CD4-positive, alpha-beta memory T cell (primary cell): ENCODE data around the gene EYS. TPM values are rescaled to one million over a fixed set of nuclear protein-coding genes. Genes with fewer than 3 reads are reported as not detected.

ENCODE experiments used
- CTCF ChIA-PET: fragments of 350-600 bp; sonication (Branson Sonifier 250); formaldehyde crosslinking; loops from one replicate; lab custom pipeline; 2021; ENCODE audit warnings: inconsistent platforms; ENCODE audit not compliant: partially characterized antibody; lab: Charles Lee
- POLR2A ChIA-PET: fragments of 350-600 bp; sonication (Branson Sonifier 250); formaldehyde crosslinking; loops from one replicate; lab custom pipeline; 2021; ENCODE audit not compliant: partially characterized antibody; lab: Charles Lee
- DNase-seq, 5 donors: peaks; one replicate each; pipeline versions ENCODE4 v3.0.0 to v3.0.0-alpha.2; 2020 to 2022; ENCODE audit warnings: mixed read lengths in 1 of 5
- H3K27ac ChIP-seq: one replicate; pipeline ENCODE4 v1.7.0; 2013; ENCODE audit warnings: low read depth, low read length
- H3K27me3 ChIP-seq: 2 replicates; pipeline ENCODE4 v1.7.0; 2013; ENCODE audit warnings: mild to moderate bottlenecking, low read length, moderate library complexity; ENCODE audit not compliant: insufficient read depth
- H3K36me3 ChIP-seq: 2 replicates; pipeline ENCODE4 v1.7.0; 2013; ENCODE audit warnings: mild to moderate bottlenecking, low read length, moderate library complexity; ENCODE audit not compliant: insufficient read depth
- H3K4me1 ChIP-seq: 2 replicates; pipeline ENCODE4 v1.7.0; 2013; ENCODE audit warnings: mild to moderate bottlenecking, low read length, moderate library complexity; ENCODE audit not compliant: insufficient read depth
- H3K4me3 ChIP-seq, 2 donors: one replicate each; pipeline ENCODE4 v1.7.0; 2013; ENCODE audit warnings: low read length in 2 of 2, mild to moderate bottlenecking in 1 of 2
- H3K9me3 ChIP-seq, 2 donors: one replicate each; pipeline ENCODE4 v1.7.0; 2013; ENCODE audit warnings: low read length in 2 of 2, control low read depth in 1 of 2; ENCODE audit not compliant: control insufficient read depth in 1 of 2
- H3K27ac Mint-ChIP-seq, 7 donors: one replicate each; pipeline ENCODE4 v1.8.0; 2020 to 2021; ENCODE audit warnings: mixed read lengths in 7 of 7, mild to moderate bottlenecking in 6 of 7, inconsistent platforms in 3 of 7, moderate library complexity in 3 of 7
- H3K27me3 Mint-ChIP-seq, 2 donors: one replicate each; pipeline ENCODE4 v1.8.0; 2020 to 2021; ENCODE audit warnings: mixed read lengths in 2 of 2
- H3K36me3 Mint-ChIP-seq, 2 donors: one replicate each; pipeline ENCODE4 v1.8.0; 2020 to 2021; ENCODE audit warnings: mixed read lengths in 2 of 2, inconsistent platforms in 1 of 2, mild to moderate bottlenecking in 1 of 2
- H3K4me1 Mint-ChIP-seq, 4 donors: one replicate each; pipeline ENCODE4 v1.8.0; 2020 to 2021; ENCODE audit warnings: mixed read lengths in 4 of 4, mild to moderate bottlenecking in 1 of 4
- H3K4me3 Mint-ChIP-seq, 8 donors: one replicate each; pipeline ENCODE4 v1.8.0; 2020 to 2021; ENCODE audit warnings: mixed read lengths in 8 of 8, mild to moderate bottlenecking in 7 of 8, moderate library complexity in 6 of 8, inconsistent platforms in 3 of 8
- H3K9me3 Mint-ChIP-seq, 8 donors: one replicate each; pipeline ENCODE4 v1.8.0; 2020 to 2021; ENCODE audit warnings: mixed read lengths in 8 of 8, mild to moderate bottlenecking in 5 of 8, inconsistent platforms in 3 of 8, moderate library complexity in 1 of 8
- intact Hi-C: fragments of 100-400 bp; cut with micrococcal nuclease; formaldehyde crosslinking; loops from one replicate; pipeline ENCODE4 v1.15.1; 2023
- polyA plus RNA-seq, 2 donors: library from polyadenylated mRNA; unstranded; fragments of 300-500 nt; fragmentation: Illumina TruSeq; gene quantifications; one replicate each; pipeline ENCODE4 v1.2.3, GENCODE V29; 2021
- total RNA-seq, 2 experiments: library from RNA; stranded (reverse); gene quantifications; one replicate each; pipeline ENCODE4 v1.2.3, GENCODE V29; 2021

Gene EYS
- total and polyA plus RNA-seq, 4 experiments from 2014 or later = 0.17 to 0.20 TPM; not detected in 2

GRCh38 chr6:63807056-63807455 is 1900.0 kb downstream of the EYS start:
- Mint-ChIP-seq H3K27ac (no peak overlapping the region), H3K4me1 (no peaks in the 10 kb centered on the region), H3K27me3 (peaks cover 4 to 5% of the 10 kb centered on the region in 2 donors), H3K4me3 (no peak overlapping the region), H3K9me3 (no peaks in the 10 kb centered on the region), H3K36me3 (no peaks in the 10 kb centered on the region)
- ChIA-PET CTCF (no interaction called here), POLR2A (no interaction called here)
- DNase-seq = no peak
- Histone ChIP-seq H3K36me3 (no peaks in the 10 kb centered on the region), H3K4me1 (no peaks in the 10 kb centered on the region), H3K9me3 (no peaks in the 10 kb centered on the region), H3K27me3 (no peaks in the 10 kb centered on the region), H3K27ac (no peak overlapping the region), H3K4me3 (no peak overlapping the region)
- intact Hi-C loops = no loop called here

GRCh38 chr6:63806573-63806913 is 1900.5 kb downstream of the EYS start:
- H3K4me1 Mint-ChIP-seq = no peaks in the 10 kb centered on the region
- Histone ChIP-seq H3K9me3 (no peaks in the 10 kb centered on the region), H3K27ac (no peak overlapping the region), H3K4me3 (no peak overlapping the region), H3K36me3 (no peaks in the 10 kb centered on the region), H3K4me1 (no peaks in the 10 kb centered on the region), H3K27me3 (no peaks in the 10 kb centered on the region)
- intact Hi-C loops = no loop called here
- no peak overlapping the region for H3K4me3 Mint-ChIP-seq
- no peak overlapping the region for H3K27ac Mint-ChIP-seq
- H3K27me3 Mint-ChIP-seq = peaks cover 4 to 5% of the 10 kb centered on the region in 2 donors
- no peak for DNase-seq
- H3K9me3 Mint-ChIP-seq = no peaks in the 10 kb centered on the region
- ChIA-PET CTCF (no interaction called here), POLR2A (no interaction called here)
- no peaks in the 10 kb centered on the region for H3K36me3 Mint-ChIP-seq

GRCh38 chr6:63805808-63806572 is 1901.0 kb downstream of the EYS start:
- H3K9me3 Mint-ChIP-seq = no peaks in the 10 kb centered on the region
- no peak overlapping the region for H3K27ac Mint-ChIP-seq
- Histone ChIP-seq H3K4me3 (no peak overlapping the region), H3K9me3 (no peaks in the 10 kb centered on the region), H3K36me3 (no peaks in the 10 kb centered on the region), H3K27me3 (no peaks in the 10 kb centered on the region), H3K4me1 (no peaks in the 10 kb centered on the region), H3K27ac (no peak overlapping the region)
- ChIA-PET POLR2A (no interaction called here), CTCF (no interaction called here)
- no peak overlapping the region for H3K4me3 Mint-ChIP-seq
- H3K36me3 Mint-ChIP-seq = no peaks in the 10 kb centered on the region
- intact Hi-C loops = no loop called here
- no peaks in the 10 kb centered on the region for H3K4me1 Mint-ChIP-seq
- H3K27me3 Mint-ChIP-seq = peaks cover 1 to 5% of the 10 kb centered on the region in 2 donors
- DNase-seq = no peak

GRCh38 chr6:63805345-63805744 is 1901.7 kb downstream of the EYS start:
- no peak for DNase-seq
- CTCF ChIA-PET = no interaction called here
- H3K27ac ChIP-seq = no peak overlapping the region
- H3K36me3 ChIP-seq = no peaks in the 10 kb centered on the region
- no peaks in the 10 kb centered on the region for H3K9me3 Mint-ChIP-seq
- H3K4me3 Mint-ChIP-seq = no peak overlapping the region
- no peaks in the 10 kb centered on the region for H3K4me1 ChIP-seq
- intact Hi-C loops = no loop called here
- no peaks in the 10 kb centered on the region for H3K4me1 Mint-ChIP-seq
- H3K9me3 ChIP-seq = no peaks in the 10 kb centered on the region
- H3K36me3 Mint-ChIP-seq = no peaks in the 10 kb centered on the region
- H3K27me3 ChIP-seq = no peaks in the 10 kb centered on the region
- H3K4me3 ChIP-seq = no peak overlapping the region
- H3K27me3 Mint-ChIP-seq = peaks cover 1 to 4% of the 10 kb centered on the region in 2 donors
- no peak overlapping the region for H3K27ac Mint-ChIP-seq
- POLR2A ChIA-PET = no interaction called here

- Mint-ChIP-seq H3K27ac (no peak overlapping the region), H3K4me3 (no peak overlapping the region), H3K9me3 (no peaks in the 10 kb centered on the region), H3K4me1 (no peaks in the 10 kb centered on the region), H3K27me3 (peaks cover 1 to 5% of the 10 kb centered on the region in 2 donors), H3K36me3 (no peaks in the 10 kb centered on the region)
- no peaks in the 10 kb centered on the region for H3K9me3 ChIP-seq
- no peaks in the 10 kb centered on the region for H3K4me1 ChIP-seq
- no peaks in the 10 kb centered on the region for H3K27me3 ChIP-seq
- no peak overlapping the region for H3K27ac ChIP-seq
- POLR2A ChIA-PET = no interaction called here
- DNase-seq = no peak
- no peak overlapping the region for H3K4me3 ChIP-seq
- CTCF ChIA-PET = no interaction called here
- intact Hi-C loops = no loop called here
- H3K36me3 ChIP-seq = no peaks in the 10 kb centered on the region
Measured at GRCh38 chr6:63804381-63804956, 1902.6 kb downstream of the EYS start.

GRCh38 chr6:63803371-63803770 is 1903.7 kb downstream of the EYS start:
- no peaks in the 10 kb centered on the region for H3K4me1 ChIP-seq
- Mint-ChIP-seq H3K4me1 (no peaks in the 10 kb centered on the region), H3K27me3 (peaks cover 1 to 5% of the 10 kb centered on the region in 2 donors), H3K27ac (no peak overlapping the region), H3K4me3 (no peak overlapping the region), H3K36me3 (no peaks in the 10 kb centered on the region), H3K9me3 (no peaks in the 10 kb centered on the region)
- H3K4me3 ChIP-seq = no peak overlapping the region
- H3K36me3 ChIP-seq = no peaks in the 10 kb centered on the region
- no peak for DNase-seq
- no peak overlapping the region for H3K27ac ChIP-seq
- POLR2A ChIA-PET = no interaction called here
- no peaks in the 10 kb centered on the region for H3K9me3 ChIP-seq
- intact Hi-C loops = no loop called here
- CTCF ChIA-PET = no interaction called here
- H3K27me3 ChIP-seq = no peaks in the 10 kb centered on the region

GRCh38 chr6:63802606-63803206 is 1904.3 kb downstream of the EYS start:
- intact Hi-C loops = no loop called here
- Histone ChIP-seq H3K4me1 (no peaks in the 10 kb centered on the region), H3K27me3 (no peaks in the 10 kb centered on the region), H3K4me3 (no peak overlapping the region), H3K9me3 (no peaks in the 10 kb centered on the region), H3K27ac (no peak overlapping the region), H3K36me3 (no peaks in the 10 kb centered on the region)
- no peak overlapping the region for H3K27ac Mint-ChIP-seq
- H3K36me3 Mint-ChIP-seq = no peaks in the 10 kb centered on the region
- CTCF ChIA-PET = interaction anchor here (1.2 to 2.4 kb wide), 2 partner anchors 17 to 204 kb away, joined by 5 to 11 read pairs; no protein-coding TSS in a partner anchor
- H3K4me1 Mint-ChIP-seq = no peaks in the 10 kb centered on the region
- DNase-seq = no peak
- no peaks in the 10 kb centered on the region for H3K9me3 Mint-ChIP-seq
- no peak overlapping the region for H3K4me3 Mint-ChIP-seq
- H3K27me3 Mint-ChIP-seq = peaks cover 1 to 5% of the 10 kb centered on the region in 2 donors
- POLR2A ChIA-PET = no interaction called here
